H1 (cell line): ENCODE data around the gene RASGRP4. TPM values are rescaled to one million over a fixed set of nuclear protein-coding genes. Genes with fewer than 3 reads are reported as not detected.

Experiments
- CTCF ChIA-PET: fragments of 300-600 bp; sonication (Branson Sonifier 250); formaldehyde crosslinking; loops from one replicate; lab custom pipeline; 2021; ENCODE audit not compliant: partially characterized antibody; lab: Charles Lee
- POLR2A ChIA-PET: fragments of 300-600 bp; sonication (Branson Sonifier 250); formaldehyde crosslinking; loops from one replicate; lab custom pipeline; 2021; ENCODE audit warnings: inconsistent platforms; ENCODE audit not compliant: partially characterized antibody; lab: Charles Lee
- DNase-seq, 2 experiments: peaks; one replicate each; pipeline versions ENCODE4 v3.0.0 to v3.0.0-alpha.2; 2010 to 2022; ENCODE audit warnings: low spot score in 2 of 2, low read depth in 1 of 2, mixed read lengths in 1 of 2
- FAIRE-seq: peaks from 2 replicates; lab custom pipeline; 2011; peaks lifted over from hg19 to GRCh38; lab: Jason Lieb, UNC
- H2AFZ ChIP-seq: 2 replicates; pipeline ENCODE4 v1.8.1; 2012; ENCODE audit warnings: low read length, inconsistent platforms
- H2AK5ac ChIP-seq: 2 replicates; pipeline ENCODE4 v1.6.1; 2013; ENCODE audit warnings: low read depth, low read length
- H2BK120ac ChIP-seq: replicated peaks from 2 replicates; pipeline ENCODE3; 2013; ENCODE audit warnings: low read depth, low read length, inconsistent platforms
- H2BK12ac ChIP-seq: 2 replicates; pipeline ENCODE4 v1.6.1; 2013; ENCODE audit warnings: low read depth, low read length
- H2BK15ac ChIP-seq: 2 replicates; pipeline ENCODE4 v1.6.1; 2013; ENCODE audit warnings: low read length
- H2BK20ac ChIP-seq: 2 replicates; pipeline ENCODE4 v1.6.1; 2013; ENCODE audit warnings: low read length
- H2BK5ac ChIP-seq: 2 replicates; pipeline ENCODE4 v1.6.1; 2013; ENCODE audit warnings: low read depth, low read length
- H3K14ac ChIP-seq: 2 replicates; pipeline ENCODE4 v1.6.1; 2013; ENCODE audit warnings: inconsistent platforms; ENCODE audit not compliant: insufficient read length
- H3K18ac ChIP-seq: 2 replicates; pipeline ENCODE4 v1.6.1; 2013; ENCODE audit warnings: low read length; ENCODE audit errors: extremely low read depth
- H3K23ac ChIP-seq: 2 replicates; pipeline ENCODE4 v1.6.1; 2013; ENCODE audit warnings: inconsistent platforms; ENCODE audit not compliant: insufficient read length
- H3K23me2 ChIP-seq: 2 replicates; pipeline ENCODE4 v1.6.1; 2013; ENCODE audit warnings: low read depth, low read length
- H3K27ac ChIP-seq: 2 replicates; pipeline ENCODE4 v1.6.1; 2011; ENCODE audit warnings: low read depth, low read length, inconsistent platforms
- H3K27me3 ChIP-seq, 4 experiments: replicated peaks in 1 of 4; 1 replicate in 1 of 4; 2 replicates in 3 of 4; pipeline versions ENCODE4 v1.6.1 to v1.8.1; 2011 to 2013; ENCODE audit warnings: low read length in 3 of 4, mild to moderate bottlenecking in 3 of 4, inconsistent platforms in 2 of 4, mixed read lengths in 2 of 4, moderate library complexity in 1 of 4; ENCODE audit not compliant: control insufficient read depth in 3 of 4, insufficient read depth in 3 of 4; ENCODE audit errors: extremely low read depth in 1 of 4
- H3K36me3 ChIP-seq, 4 experiments: 2 replicates each; pipeline versions ENCODE4 v1.6.1 to v1.8.1; 2011 to 2013; ENCODE audit warnings: mild to moderate bottlenecking in 4 of 4, low read length in 3 of 4, moderate library complexity in 2 of 4, control low read depth in 1 of 4, inconsistent platforms in 1 of 4; ENCODE audit not compliant: insufficient read depth in 4 of 4, control insufficient read depth in 2 of 4
- H3K4ac ChIP-seq: replicated peaks from 2 replicates; pipeline ENCODE3; 2013; ENCODE audit warnings: low read length, low read depth, mixed read lengths, inconsistent platforms; ENCODE audit not compliant: insufficient read length
- H3K4me1 ChIP-seq, 4 experiments: replicated peaks in 1 of 4; 1 replicate in 1 of 4; 2 replicates in 3 of 4; pipeline versions ENCODE4 v1.6.1 to v1.8.1; 2011 to 2013; ENCODE audit warnings: low read length in 3 of 4, inconsistent platforms in 2 of 4, mixed read lengths in 1 of 4; ENCODE audit not compliant: insufficient read depth in 4 of 4, control insufficient read depth in 3 of 4
- H3K4me2 ChIP-seq, 2 experiments: 2 replicates each; pipeline versions ENCODE4 v1.6.1 to v1.8.1; 2011 to 2013; ENCODE audit warnings: low read depth in 2 of 2, low read length in 2 of 2, control low read depth in 1 of 2, inconsistent platforms in 1 of 2, mild to moderate bottlenecking in 1 of 2; ENCODE audit not compliant: insufficient read depth in 1 of 2
- H3K4me3 ChIP-seq, 4 experiments: fragments of 200-600, 300-600 bp in 1 of 4; sonication (generic), shearing (Covaris generic), sonication (Bioruptor Twin) in 1 of 4; 2 replicates each; pipeline versions ENCODE4 v1.5.1 to v1.8.1; 2011 to 2016; ENCODE audit warnings: low read length in 4 of 4, low read depth in 3 of 4, control low read depth in 2 of 4, inconsistent platforms in 2 of 4, mild to moderate bottlenecking in 2 of 4, mixed read lengths in 1 of 4, moderate library complexity in 1 of 4; ENCODE audit not compliant: insufficient read depth in 2 of 4; ENCODE audit errors: extremely low read depth in 1 of 4
- H3K56ac ChIP-seq: replicated peaks from 2 replicates; pipeline ENCODE3; 2013; ENCODE audit warnings: low read depth, mild to moderate bottlenecking, mixed read lengths, low read length, inconsistent platforms; ENCODE audit not compliant: insufficient read length
- H3K79me1 ChIP-seq: 2 replicates; pipeline ENCODE4 v1.6.1; 2013; ENCODE audit warnings: low read depth, low read length, control low read depth
- H3K79me2 ChIP-seq, 2 experiments: 2 replicates each; pipeline versions ENCODE4 v1.6.1 to v1.8.1; 2012 to 2013; ENCODE audit warnings: low read length in 2 of 2, mild to moderate bottlenecking in 2 of 2, inconsistent platforms in 1 of 2; ENCODE audit not compliant: insufficient read depth in 2 of 2, control insufficient read depth in 1 of 2
- H3K9ac ChIP-seq, 4 experiments: replicated peaks in 1 of 4; 1 replicate in 1 of 4; 2 replicates in 3 of 4; pipeline versions ENCODE4 v1.6.1 to v1.8.1; 2011 to 2013; ENCODE audit warnings: low read depth in 3 of 4, low read length in 3 of 4, control low read depth in 2 of 4, mild to moderate bottlenecking in 2 of 4, moderate library complexity in 2 of 4, inconsistent platforms in 1 of 4; ENCODE audit errors: extremely low read depth in 1 of 4
- H3K9me3 ChIP-seq, 2 experiments: 2 replicates each; pipeline versions ENCODE4 v1.6.1 to v1.8.1; 2012 to 2013; ENCODE audit warnings: mild to moderate bottlenecking in 2 of 2, moderate library complexity in 2 of 2, control low read depth in 1 of 2, inconsistent platforms in 1 of 2, low read depth in 1 of 2, low read length in 1 of 2, mixed read lengths in 1 of 2; ENCODE audit not compliant: insufficient read depth in 2 of 2
- H4K20me1 ChIP-seq, 2 experiments: replicated peaks in 1 of 2; 2 replicates each; pipeline versions ENCODE3 to v1.8.1; 2011 to 2013; ENCODE audit warnings: inconsistent platforms in 2 of 2, low read length in 2 of 2, mild to moderate bottlenecking in 1 of 2; ENCODE audit not compliant: insufficient read depth in 2 of 2, control insufficient read depth in 1 of 2
- H4K5ac ChIP-seq: 2 replicates; pipeline ENCODE4 v1.6.1; 2013; ENCODE audit warnings: low read length, low read depth, mixed read lengths, inconsistent platforms; ENCODE audit not compliant: insufficient read length
- H4K8ac ChIP-seq: 2 replicates; pipeline ENCODE4 v1.8.0; 2013; ENCODE audit warnings: mild to moderate bottlenecking, moderate library complexity, low read length, inconsistent platforms; ENCODE audit not compliant: insufficient read depth; ENCODE audit errors: extremely low read depth
- H4K91ac ChIP-seq: replicated peaks from 2 replicates; pipeline ENCODE3; 2013; ENCODE audit warnings: low read length, mixed read lengths, inconsistent platforms; ENCODE audit not compliant: insufficient read length
- CBX8 ChIP-seq: fragments of 300-800, 300-1000 bp; sonication (generic); IDR thresholded peaks from 2 replicates; pipeline ENCODE4 v1.7.1; 2016; ENCODE audit warnings: low read depth, low read length, borderline replicate concordance
- TAF7 ChIP-seq: optimal IDR thresholded peaks from 2 replicates; pipeline ENCODE3; 2011; ENCODE audit warnings: low read depth, mild to moderate bottlenecking, inconsistent platforms, low read length, moderate library complexity, borderline replicate concordance
- WGBS, 2 experiments: shearing (Covaris generic) in 1 of 2; methylation state at CpG; one replicate each; pipeline versions ENCODE4 v1.1.6 to v1.1.7; 2013 to 2015; ENCODE audit warnings: low lambda C conversion rate in 2 of 2, mixed read lengths in 2 of 2, inconsistent platforms in 1 of 2, low coverage in 1 of 2, missing lambda C conversion rate in 1 of 2; ENCODE audit not compliant: insufficient replicate concordance in 2 of 2, insufficient coverage in 1 of 2, insufficient read length in 1 of 2; ENCODE audit errors: extremely low coverage in 1 of 2, missing lambda C conversion rate in 1 of 2; 5-methylcytosine and 5-hydroxymethylcytosine counted together
- polyA plus RNA-seq, 7 experiments: library from polyadenylated mRNA; depleted of rRNA in 3 of 7; stranded (reverse) in 5 of 7; unstranded in 2 of 7; fragments of >200 nt in 5 of 7; fragments of 200-250 nt in 2 of 7; gene quantifications; 1 replicate in 5 of 7; 2 replicates in 1 of 7; 4 replicates in 1 of 7; pipeline versions ENCODE4 v1.2.1 to v1.2.3, GENCODE V29; 2011 to 2013; ENCODE audit warnings: missing spikeins in 2 of 7, mixed read lengths in 2 of 7
- total RNA-seq: library from RNA; stranded (reverse); fragmentation: NEBNext Ultra II Directional; extraction: Animal tissue kit (Norgen Biotek cat#: 25700); gene quantifications from 2 replicates; pipeline ENCODE4 v1.2.1, GENCODE V29; 2021

RASGRP4 gene
- total and polyA plus RNA-seq, 2 of the 8 experiments (the other 6 are each of a cell fraction or from before 2014, with no cell fraction given), result 1.9 to 3.1 TPM

- Histone ChIP-seq H4K8ac (no peak overlapping the region), H3K4me1 (peaks cover 0 to 3% (median 0%) of the 10 kb centered on the region in 4 experiments; a peak in 1 of 7 replicates), H3K56ac (no peak overlapping the region), H3K4me3 (no peak overlapping the region), H3K23me2 (no peaks in the 10 kb centered on the region), H3K23ac (no peak overlapping the region), H2BK5ac (no peak overlapping the region), H2BK15ac (no peak overlapping the region), H3K27me3 (no peaks in the 10 kb centered on the region), H4K91ac (no peak overlapping the region), H4K5ac (no peak overlapping the region), H3K9ac (no peak overlapping the region), H3K14ac (no peak overlapping the region), H3K36me3 (peaks cover 2 to 17% (median 9%) of the 10 kb centered on the region in 4 experiments; a peak in 7 of 8 replicates), H3K4ac (no peak overlapping the region), H3K4me2 (no peak overlapping the region), H2BK20ac (no peak overlapping the region), H3K9me3 (no peaks in the 10 kb centered on the region), H4K20me1 (no peaks in the 10 kb centered on the region), H2AFZ (no peak overlapping the region), H2BK12ac (no peak overlapping the region), H3K79me1 (no peaks in the 10 kb centered on the region), H3K18ac (no peak overlapping the region), H3K27ac (no peak overlapping the region), H2BK120ac (no peak overlapping the region), H2AK5ac (no peak overlapping the region), H3K79me2 (no peaks in the 10 kb centered on the region)
- FAIRE-seq, result no peak
- WGBS, 2 experiments, result 93% methylated on average over 13 of the region's 13 CpGs; no CpG with 5 or more reads in 1 of the 2 experiments
- ChIA-PET POLR2A (interaction anchor here (1.2 kb wide), 1 partner anchor 70 kb away, joined by 4 read pairs; no protein-coding TSS in a partner anchor), CTCF (interaction anchor here (0.5 kb wide), 1 partner anchor 68 kb away, joined by 4 read pairs; no protein-coding TSS in a partner anchor)
- DNase-seq, result no peak
- no peak for TF ChIP-seq CBX8
- TF ChIP-seq TAF7, result no peak
These were observed 49.2 kb upstream of the RASGRP4 start for GRCh38 chr19:38475176-38475575.
